Measurements from ENCODE around the gene SERPINC1. TPM values are rescaled to one million over a fixed set of nuclear protein-coding genes. Genes with fewer than 3 reads are reported as not detected.
A peak's percentile ranks its signal among the peaks of the same experiment; 100 is the strongest.

Gene SERPINC1
- polyA plus RNA-seq, 1 donor (not counting 4 experiments of a cell fraction or from before 2014, with no cell fraction given) = 0.14 TPM

DNA sequence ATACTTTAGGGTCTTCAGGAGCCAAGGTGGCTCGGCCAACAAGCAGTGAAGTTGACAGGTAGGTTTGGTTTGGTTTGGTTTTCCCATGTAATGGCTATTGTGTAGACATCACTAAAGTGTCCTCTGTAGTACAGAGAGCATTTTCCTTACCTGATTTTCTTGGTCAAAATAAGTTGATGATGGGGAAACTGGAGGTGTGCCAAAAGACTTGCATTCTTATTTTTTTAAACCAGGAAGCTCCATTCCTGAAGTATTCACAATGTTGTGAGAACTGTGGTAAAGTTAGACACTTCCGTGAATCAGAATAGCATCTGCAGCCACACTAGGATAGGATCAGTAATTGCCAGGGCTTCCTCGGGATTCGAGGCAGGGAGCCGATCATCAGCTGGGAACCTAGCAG, 46.0 kb downstream of the SERPINC1 start:
- dilution Hi-C loops (cut with MboI; ENCODE audit: extremely low pct_ligation_motif_present, low sequenced_read_pairs) = no loop called here
- no peak for FAIRE-seq
- H3K27ac ChIP-seq (ENCODE audit: control insufficient read depth, insufficient read depth, low read length) = no peak overlapping the region

DNA sequence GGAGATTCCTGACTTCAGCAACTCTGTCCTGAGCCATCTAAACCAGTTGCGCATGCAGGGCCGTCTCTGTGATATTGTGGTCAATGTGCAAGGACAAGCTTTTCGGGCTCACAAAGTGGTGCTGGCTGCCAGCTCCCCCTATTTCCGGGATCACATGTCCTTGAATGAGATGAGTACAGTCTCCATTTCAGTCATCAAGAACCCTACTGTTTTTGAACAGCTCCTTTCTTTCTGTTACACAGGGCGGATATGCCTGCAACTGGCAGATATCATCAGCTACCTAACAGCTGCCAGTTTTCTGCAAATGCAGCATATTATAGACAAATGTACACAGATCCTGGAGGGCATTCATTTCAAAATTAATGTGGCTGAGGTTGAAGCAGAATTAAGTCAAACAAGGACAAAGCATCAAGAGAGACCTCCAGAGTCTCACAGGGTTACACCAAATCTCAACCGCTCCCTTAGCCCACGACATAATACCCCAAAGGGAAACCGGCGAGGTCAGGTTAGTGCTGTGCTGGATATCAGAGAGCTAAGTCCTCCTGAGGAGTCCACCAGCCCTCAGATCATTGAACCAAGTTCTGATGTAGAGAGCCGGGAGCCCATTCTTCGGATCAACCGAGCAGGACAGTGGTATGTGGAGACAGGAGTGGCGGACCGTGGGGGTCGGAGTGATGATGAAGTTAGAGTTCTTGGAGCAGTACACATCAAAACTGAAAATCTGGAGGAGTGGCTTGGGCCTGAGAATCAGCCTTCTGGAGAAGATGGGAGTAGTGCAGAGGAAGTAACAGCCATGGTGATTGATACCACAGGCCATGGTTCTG, 46.7 kb downstream of the SERPINC1 start:
- no peaks in the 10 kb centered on the region for H3K9me3 ChIP-seq (ENCODE audit: control insufficient read depth, low read depth, low read length)
- H3K27me3 ChIP-seq (ENCODE audit: control insufficient read depth, extremely low read depth, insufficient read depth, low read length) = no peaks in the 10 kb centered on the region
- no peaks in the 10 kb centered on the region for H3K9me1 ChIP-seq (ENCODE audit: control insufficient read depth, extremely low read depth, insufficient read depth, low read length)
- FAIRE-seq (no peak), DNase-seq (ENCODE audit: low read depth, low spot score) (no peak)
- H3K27ac ChIP-seq (ENCODE audit: control insufficient read depth, insufficient read depth, low read length) = peak overlapping the region; percentile 8
- TF ChIP-seq EZH2 (IDR thresholded peaks at IDR 0.05; ENCODE audit: low read length) = no peak
- TF ChIP-seq, protein P1, sequence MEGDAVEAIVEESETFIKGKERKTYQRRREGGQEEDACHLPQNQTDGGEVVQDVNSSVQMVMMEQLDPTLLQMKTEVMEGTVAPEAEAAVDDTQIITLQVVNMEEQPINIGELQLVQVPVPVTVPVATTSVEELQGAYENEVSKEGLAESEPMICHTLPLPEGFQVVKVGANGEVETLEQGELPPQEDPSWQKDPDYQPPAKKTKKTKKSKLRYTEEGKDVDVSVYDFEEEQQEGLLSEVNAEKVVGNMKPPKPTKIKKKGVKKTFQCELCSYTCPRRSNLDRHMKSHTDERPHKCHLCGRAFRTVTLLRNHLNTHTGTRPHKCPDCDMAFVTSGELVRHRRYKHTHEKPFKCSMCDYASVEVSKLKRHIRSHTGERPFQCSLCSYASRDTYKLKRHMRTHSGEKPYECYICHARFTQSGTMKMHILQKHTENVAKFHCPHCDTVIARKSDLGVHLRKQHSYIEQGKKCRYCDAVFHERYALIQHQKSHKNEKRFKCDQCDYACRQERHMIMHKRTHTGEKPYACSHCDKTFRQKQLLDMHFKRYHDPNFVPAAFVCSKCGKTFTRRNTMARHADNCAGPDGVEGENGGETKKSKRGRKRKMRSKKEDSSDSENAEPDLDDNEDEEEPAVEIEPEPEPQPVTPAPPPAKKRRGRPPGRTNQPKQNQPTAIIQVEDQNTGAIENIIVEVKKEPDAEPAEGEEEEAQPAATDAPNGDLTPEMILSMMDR (optimal IDR thresholded peaks at IDR 0.05 in 1 of 3, IDR thresholded peaks at IDR 0.05 in 1 of 3, conservative IDR thresholded peaks at IDR 0.05 in 1 of 3; ENCODE audit: extremely low read depth in 1 of 3, insufficient read depth in 2 of 3, low read length in 3 of 3) = no peak
- H3K79me2 ChIP-seq (ENCODE audit: control insufficient read depth, insufficient read depth, low read length) = peaks cover 31% of the 10 kb centered on the region
- no peak overlapping the region for H3K9ac ChIP-seq (ENCODE audit: control insufficient read depth, extremely low read depth, insufficient read depth, low read length)
- peaks cover 26% of the 10 kb centered on the region for H3K4me1 ChIP-seq (ENCODE audit: control insufficient read depth, extremely low read depth, insufficient read depth, low read length)
- peaks cover 15% of the 10 kb centered on the region for H4K20me1 ChIP-seq (ENCODE audit: control insufficient read depth, extremely low read depth, insufficient read depth, low read length)
- H3K36me3 ChIP-seq (ENCODE audit: control insufficient read depth in 2 of 2, extremely low read depth in 1 of 2, insufficient read depth in 2 of 2, low read length in 2 of 2) = peaks cover 8 to 27% of the 10 kb centered on the region in 2 experiments
- dilution Hi-C loops (cut with MboI; ENCODE audit: extremely low pct_ligation_motif_present, low sequenced_read_pairs) = no loop called here
- peak overlapping the region; percentile 95 for H3K4me2 ChIP-seq (ENCODE audit: control insufficient read depth, extremely low read depth, insufficient read depth, low read depth, low read length)
- H2AFZ ChIP-seq (ENCODE audit: control insufficient read depth, low read length) = peak overlapping the region; percentile 58
- H3K4me3 ChIP-seq (ENCODE audit: control insufficient read depth in 2 of 3, extremely low read depth in 1 of 3, insufficient read depth in 2 of 3, low read depth in 1 of 3, low read length in 3 of 3) = no peak overlapping the region

More for the DNA sequence above, 46.0 kb downstream of the SERPINC1 start:
- Histone ChIP-seq H3K27me3 (ENCODE audit: control insufficient read depth, extremely low read depth, insufficient read depth, low read length) (no peaks in the 10 kb centered on the region), H3K4me1 (ENCODE audit: control insufficient read depth, extremely low read depth, insufficient read depth, low read length) (peaks cover 20% of the 10 kb centered on the region), H3K4me2 (ENCODE audit: control insufficient read depth, extremely low read depth, insufficient read depth, low read depth, low read length) (no peak overlapping the region), H4K20me1 (ENCODE audit: control insufficient read depth, extremely low read depth, insufficient read depth, low read length) (peaks cover 10% of the 10 kb centered on the region), H3K79me2 (ENCODE audit: control insufficient read depth, insufficient read depth, low read length) (peaks cover 25% of the 10 kb centered on the region), H3K4me3 (ENCODE audit: control insufficient read depth in 2 of 3, extremely low read depth in 1 of 3, insufficient read depth in 2 of 3, low read depth in 1 of 3, low read length in 3 of 3) (no peak overlapping the region), H3K9ac (ENCODE audit: control insufficient read depth, extremely low read depth, insufficient read depth, low read length) (no peak overlapping the region), H2AFZ (ENCODE audit: control insufficient read depth, low read length) (no peak overlapping the region), H3K9me3 (ENCODE audit: control insufficient read depth, low read depth, low read length) (no peaks in the 10 kb centered on the region), H3K9me1 (ENCODE audit: control insufficient read depth, extremely low read depth, insufficient read depth, low read length) (no peaks in the 10 kb centered on the region), H3K36me3 (ENCODE audit: control insufficient read depth in 2 of 2, extremely low read depth in 1 of 2, insufficient read depth in 2 of 2, low read length in 2 of 2) (peaks cover 5 to 24% of the 10 kb centered on the region in 2 experiments)
- TF ChIP-seq, protein P1 (optimal IDR thresholded peaks at IDR 0.05 in 1 of 3, IDR thresholded peaks at IDR 0.05 in 1 of 3, conservative IDR thresholded peaks at IDR 0.05 in 1 of 3; ENCODE audit: extremely low read depth in 1 of 3, insufficient read depth in 2 of 3, low read length in 3 of 3) = no peak
- no peak for TF ChIP-seq EZH2 (IDR thresholded peaks at IDR 0.05; ENCODE audit: low read length)
- no peak for DNase-seq (ENCODE audit: low read depth, low spot score)

All from keratinocyte (primary cell).